Measurements from ENCODE around the gene PRPF8.

Gene PRPF8

DNA sequence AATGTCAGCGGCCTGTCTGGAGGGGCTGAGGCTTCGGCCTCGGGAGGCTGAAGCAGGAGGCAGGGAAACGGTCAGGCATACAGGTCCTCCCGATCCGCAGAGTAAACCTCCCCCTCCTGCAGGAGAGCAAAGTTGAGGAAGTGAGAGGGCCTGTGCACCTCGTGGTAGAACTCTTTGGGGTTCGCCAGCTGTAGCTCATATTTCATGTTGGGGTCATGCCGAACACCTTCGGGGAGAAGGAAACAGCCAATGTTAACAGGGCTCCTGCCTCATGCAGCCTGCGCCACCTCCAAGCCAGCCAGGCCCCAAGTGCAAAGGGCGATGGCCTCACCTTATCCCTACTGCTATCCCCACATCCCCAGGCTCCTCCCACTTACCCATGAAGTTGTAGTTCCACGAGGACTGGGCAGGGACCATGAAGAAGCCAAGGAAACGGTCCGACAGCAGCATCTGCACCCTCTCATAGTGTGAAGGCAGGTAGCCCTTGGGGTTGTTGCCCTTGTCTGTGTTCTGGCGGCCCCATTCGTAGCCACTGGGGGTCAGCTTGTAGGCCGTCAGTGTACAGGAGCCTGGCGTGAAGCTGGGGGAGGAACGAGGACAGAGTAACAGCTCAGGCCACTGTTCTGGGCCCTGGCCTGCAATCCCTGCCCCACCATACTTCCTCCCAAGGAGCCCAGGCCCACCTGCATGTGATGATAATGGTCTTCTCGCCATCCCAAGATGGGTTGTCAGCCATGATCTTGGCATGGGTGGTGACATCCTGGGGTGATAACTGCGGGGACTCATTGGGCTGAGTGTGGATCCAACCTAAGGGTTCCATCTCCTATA, 33.7 kb downstream of the PRPF8 start:
- TF ChIP-seq, protein P1, sequence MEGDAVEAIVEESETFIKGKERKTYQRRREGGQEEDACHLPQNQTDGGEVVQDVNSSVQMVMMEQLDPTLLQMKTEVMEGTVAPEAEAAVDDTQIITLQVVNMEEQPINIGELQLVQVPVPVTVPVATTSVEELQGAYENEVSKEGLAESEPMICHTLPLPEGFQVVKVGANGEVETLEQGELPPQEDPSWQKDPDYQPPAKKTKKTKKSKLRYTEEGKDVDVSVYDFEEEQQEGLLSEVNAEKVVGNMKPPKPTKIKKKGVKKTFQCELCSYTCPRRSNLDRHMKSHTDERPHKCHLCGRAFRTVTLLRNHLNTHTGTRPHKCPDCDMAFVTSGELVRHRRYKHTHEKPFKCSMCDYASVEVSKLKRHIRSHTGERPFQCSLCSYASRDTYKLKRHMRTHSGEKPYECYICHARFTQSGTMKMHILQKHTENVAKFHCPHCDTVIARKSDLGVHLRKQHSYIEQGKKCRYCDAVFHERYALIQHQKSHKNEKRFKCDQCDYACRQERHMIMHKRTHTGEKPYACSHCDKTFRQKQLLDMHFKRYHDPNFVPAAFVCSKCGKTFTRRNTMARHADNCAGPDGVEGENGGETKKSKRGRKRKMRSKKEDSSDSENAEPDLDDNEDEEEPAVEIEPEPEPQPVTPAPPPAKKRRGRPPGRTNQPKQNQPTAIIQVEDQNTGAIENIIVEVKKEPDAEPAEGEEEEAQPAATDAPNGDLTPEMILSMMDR (conservative IDR thresholded peaks at IDR 0.05; ENCODE audit: low read depth, low read length): no peak

DNA sequence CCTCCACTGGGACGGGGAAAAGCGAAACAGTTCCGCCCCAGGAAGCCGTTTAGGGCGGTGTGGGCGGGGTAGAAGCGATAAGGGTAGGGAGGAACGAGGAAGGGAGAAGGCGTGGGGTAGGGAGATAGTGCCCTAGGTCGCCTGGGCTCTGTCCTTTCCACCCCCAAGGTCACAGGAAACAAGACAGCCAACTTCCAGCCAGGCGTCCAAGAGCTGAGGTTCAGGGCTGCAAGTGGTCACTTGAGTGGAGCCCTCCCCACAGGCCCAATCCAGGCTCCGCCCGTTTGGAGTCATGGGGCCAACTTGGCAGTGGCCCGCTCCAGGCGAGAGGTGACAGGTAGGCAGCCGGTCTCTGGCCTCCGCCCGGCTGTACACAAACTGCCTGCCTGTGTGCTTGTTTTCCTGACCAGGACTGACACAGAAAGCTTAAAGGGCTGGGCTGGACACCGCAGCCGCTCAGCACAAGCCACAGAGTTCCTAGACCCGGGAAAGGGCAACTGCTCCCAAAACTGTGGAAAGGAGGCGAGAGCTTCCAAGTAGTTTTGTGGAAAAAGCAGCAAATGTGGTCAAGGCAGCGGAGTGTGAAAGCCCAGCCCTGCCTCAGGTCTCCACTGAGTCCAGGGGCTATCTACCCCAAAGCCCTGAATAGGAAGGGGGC, 34.7 kb downstream of the PRPF8 start, which contains the start of gene RILP:
TSS of gene RILP (minus strand) at position 23 of the 658 bp plus-strand sequence. CDS start 62 bp downstream, outside the sequence.
- TF ChIP-seq, protein P1 (conservative IDR thresholded peaks at IDR 0.05; ENCODE audit: low read depth, low read length): no peak
- DNase-seq (ENCODE audit: low read depth): peak; percentile 52
- peak within 1 kb of the TSS; percentile 50 for H3K4me3 ChIP-seq (ENCODE audit: low read length)

More for the DNA sequence above, 33.7 kb downstream of the PRPF8 start:
- no peak for DNase-seq (ENCODE audit: low read depth)
- H3K4me3 ChIP-seq (ENCODE audit: low read length): no peak overlapping the region

- peak; percentile 73 for DNase-seq (ENCODE audit: low read depth)
- TF ChIP-seq, protein P1 (conservative IDR thresholded peaks at IDR 0.05; ENCODE audit: low read depth, low read length): peak; percentile 84
- peak overlapping the region; percentile 50 for H3K4me3 ChIP-seq (ENCODE audit: low read length)
Observed at GRCh38 chr17:1648963-1649843, 35.5 kb downstream of the PRPF8 start.

- peak overlapping the region; percentile 45 for H3K4me3 ChIP-seq (ENCODE audit: low read length)
- TF ChIP-seq, protein P1 (conservative IDR thresholded peaks at IDR 0.05; ENCODE audit: low read depth, low read length): peak; percentile 32
- DNase-seq (ENCODE audit: low read depth): no peak
Observed at GRCh38 chr17:1648173-1648962, 36.3 kb downstream of the PRPF8 start.

DNA sequence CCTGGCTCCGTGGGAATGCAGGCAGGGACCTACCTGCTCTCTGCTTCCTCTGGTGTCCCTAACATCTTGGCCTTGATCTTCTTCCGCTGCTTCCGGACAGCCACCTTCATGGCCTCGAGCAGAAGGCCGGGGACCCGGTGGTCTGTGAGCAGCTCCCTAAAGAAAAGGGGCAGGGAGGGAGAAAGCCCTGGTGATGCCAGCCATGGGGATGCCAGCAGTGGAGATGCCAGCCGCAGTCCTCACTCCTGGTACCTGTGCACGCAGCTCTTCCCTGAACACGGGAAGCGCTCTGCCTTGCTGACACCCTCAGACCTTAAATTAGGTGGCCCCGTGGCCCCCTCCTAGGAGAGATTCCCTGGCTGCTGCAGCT, 36.9 kb downstream of the PRPF8 start:
- TF ChIP-seq, protein P1 (conservative IDR thresholded peaks at IDR 0.05; ENCODE audit: low read depth, low read length): no peak
- DNase-seq (ENCODE audit: low read depth): no peak
- no peak overlapping the region for H3K4me3 ChIP-seq (ENCODE audit: low read length)

- no peak overlapping the region for H3K4me3 ChIP-seq (ENCODE audit: low read length)
- TF ChIP-seq, protein P1 (conservative IDR thresholded peaks at IDR 0.05; ENCODE audit: low read depth, low read length): no peak
- DNase-seq (ENCODE audit: low read depth): no peak
Observed at GRCh38 chr17:1646199-1646875, 38.3 kb downstream of the PRPF8 start.

All from retinal pigment epithelial cell (primary cell).